Activated T-cell treated with anti-CD3 and anti-CD28 coated beads, Interleukin-2, amount 50 U/mL, for 4 hours (primary cell): ENCODE measurements around the gene BLOC1S5. TPM values are rescaled to one million over a fixed set of nuclear protein-coding genes. Genes with fewer than 3 reads are reported as not detected.
A peak's percentile ranks its signal among the peaks of the same experiment; 100 is the strongest.
"Not testable (repeated sequence)": the region's sequence is repeated elsewhere in the genome, so short reads cannot be mapped to it uniquely, and the experiment has no call there.

ENCODE experiments used
- ATAC-seq, 2 donors: fragments of 200-7000 bp; cut with Tn5 transposase; one replicate each; pipeline ENCODE4 v1.10.0; 2021
- DNase-seq: peaks from one replicate; pipeline ENCODE4 v3.0.0-alpha.2; 2020
- H3K27me3 Mint-ChIP-seq: one replicate; pipeline ENCODE4 v1.8.0; 2021; ENCODE audit warnings: low read depth, mixed read lengths
- H3K36me3 Mint-ChIP-seq: one replicate; pipeline ENCODE4 v1.8.0; 2022; ENCODE audit warnings: mixed read lengths; ENCODE audit not compliant: insufficient read depth
- H3K4me1 Mint-ChIP-seq: one replicate; pipeline ENCODE4 v1.8.0; 2021; ENCODE audit warnings: low read depth, mixed read lengths
- H3K4me3 Mint-ChIP-seq: one replicate; pipeline ENCODE4 v1.8.0; 2021; ENCODE audit warnings: mild to moderate bottlenecking, moderate library complexity, mixed read lengths
- H3K9me3 Mint-ChIP-seq: one replicate; pipeline ENCODE4 v1.8.0; 2021; ENCODE audit warnings: mixed read lengths
- total RNA-seq, 3 donors: library from RNA; stranded (reverse); gene quantifications; one replicate each; pipeline ENCODE4 v1.2.1, GENCODE V29; 2021

The BLOC1S5 gene
- total RNA-seq, 3 donors from 2014 or later, result 11.2 to 15.2 (median 15.0) TPM

GRCh38 chr6:8041913-8042583 is 22.1 kb downstream of the BLOC1S5 start:
- H3K4me3 Mint-ChIP-seq, result no peak overlapping the region
- H3K9me3 Mint-ChIP-seq, result peaks cover 6% of the 10 kb centered on the region
- H3K27me3 Mint-ChIP-seq, result no peaks in the 10 kb centered on the region
- peaks cover 8% of the 10 kb centered on the region for H3K4me1 Mint-ChIP-seq
- ATAC-seq (no peak), DNase-seq (no peak)
- peaks cover 48% of the 10 kb centered on the region for H3K36me3 Mint-ChIP-seq

- not testable (repeated sequence) for H3K9me3 Mint-ChIP-seq, H3K4me3 Mint-ChIP-seq, ATAC-seq, DNase-seq, H3K27me3 Mint-ChIP-seq
- Mint-ChIP-seq H3K4me1 (peaks cover 48% of the 10 kb centered on the region), H3K36me3 (peaks cover 35% of the 10 kb centered on the region)
Observed at GRCh38 chr6:8034107-8034506, 30.1 kb downstream of the BLOC1S5 start.

- Mint-ChIP-seq H3K4me3 (no peak overlapping the region), H3K36me3 (peaks cover 24% of the 10 kb centered on the region), H3K4me1 (peaks cover 42% of the 10 kb centered on the region), H3K9me3 (no peaks in the 10 kb centered on the region), H3K27me3 (no peaks in the 10 kb centered on the region)
- DNase-seq (no peak), ATAC-seq (no peak)
Observed at GRCh38 chr6:8030920-8031319, 33.3 kb downstream of the BLOC1S5 start.

GRCh38 chr6:8029243-8029870 is 34.8 kb downstream of the BLOC1S5 start:
- H3K36me3 Mint-ChIP-seq, result peaks cover 22% of the 10 kb centered on the region
- no peaks in the 10 kb centered on the region for H3K27me3 Mint-ChIP-seq
- no peaks in the 10 kb centered on the region for H3K9me3 Mint-ChIP-seq
- peaks cover 35% of the 10 kb centered on the region for H3K4me1 Mint-ChIP-seq
- DNase-seq (no peak), ATAC-seq (no peak)
- H3K4me3 Mint-ChIP-seq, result no peak overlapping the region

- peaks cover 35% of the 10 kb centered on the region for H3K4me1 Mint-ChIP-seq
Observed at GRCh38 chr6:8027965-8028651, 36.1 kb downstream of the BLOC1S5 start.

GRCh38 chr6:8026800-8027199 is 37.4 kb downstream of the BLOC1S5 start:
- peaks cover 18% of the 10 kb centered on the region for H3K36me3 Mint-ChIP-seq
- H3K4me3 Mint-ChIP-seq, result no peak overlapping the region
- H3K9me3 Mint-ChIP-seq, result no peaks in the 10 kb centered on the region
- no peak for ATAC-seq
- H3K4me1 Mint-ChIP-seq, result peaks cover 27% of the 10 kb centered on the region
- DNase-seq, result no peak
- H3K27me3 Mint-ChIP-seq, result no peaks in the 10 kb centered on the region

More at GRCh38 chr6:8027965-8028651, 36.1 kb downstream of the BLOC1S5 start:
- H3K36me3 Mint-ChIP-seq, result peaks cover 20% of the 10 kb centered on the region
- no peaks in the 10 kb centered on the region for H3K27me3 Mint-ChIP-seq
- no peaks in the 10 kb centered on the region for H3K9me3 Mint-ChIP-seq
- H3K4me3 Mint-ChIP-seq, result no peak overlapping the region
- no peak for ATAC-seq
- no peak for DNase-seq

- H3K4me3 Mint-ChIP-seq, result no peak overlapping the region
- no peak for DNase-seq
- no peaks in the 10 kb centered on the region for H3K27me3 Mint-ChIP-seq
- no peak for ATAC-seq
- peaks cover 16% of the 10 kb centered on the region for H3K4me1 Mint-ChIP-seq
- peaks cover 25% of the 10 kb centered on the region for H3K36me3 Mint-ChIP-seq
- no peaks in the 10 kb centered on the region for H3K9me3 Mint-ChIP-seq
Observed at GRCh38 chr6:8025191-8025590, 39.0 kb downstream of the BLOC1S5 start.

- DNase-seq, result no peak
- Mint-ChIP-seq H3K27me3 (no peaks in the 10 kb centered on the region), H3K9me3 (no peaks in the 10 kb centered on the region), H3K4me3 (no peak overlapping the region), H3K4me1 (peaks cover 4% of the 10 kb centered on the region), H3K36me3 (peaks cover 27% of the 10 kb centered on the region)
- no peak for ATAC-seq
Observed at GRCh38 chr6:8023638-8024037, 40.6 kb downstream of the BLOC1S5 start.

- Mint-ChIP-seq H3K4me3 (no peak overlapping the region), H3K36me3 (peaks cover 33% of the 10 kb centered on the region), H3K9me3 (no peaks in the 10 kb centered on the region), H3K4me1 (no peaks in the 10 kb centered on the region), H3K27me3 (no peaks in the 10 kb centered on the region)
- DNase-seq (no peak), ATAC-seq (no peak)
Observed at GRCh38 chr6:8020083-8020482, 44.1 kb downstream of the BLOC1S5 start.

- DNase-seq, result no peak
Observed at GRCh38 chr6:8017705-8018104, 46.5 kb downstream of the BLOC1S5 start.

GRCh38 chr6:8017276-8017701 is 46.9 kb downstream of the BLOC1S5 start:
- Mint-ChIP-seq H3K4me1 (no peaks in the 10 kb centered on the region), H3K27me3 (no peaks in the 10 kb centered on the region), H3K4me3 (no peak overlapping the region), H3K36me3 (peaks cover 36% of the 10 kb centered on the region), H3K9me3 (no peaks in the 10 kb centered on the region)
- no peak for DNase-seq
- peak; percentile 55 to 66 for ATAC-seq

More at GRCh38 chr6:8017705-8018104, 46.5 kb downstream of the BLOC1S5 start:
- no peaks in the 10 kb centered on the region for H3K9me3 Mint-ChIP-seq
- no peaks in the 10 kb centered on the region for H3K4me1 Mint-ChIP-seq
- H3K36me3 Mint-ChIP-seq, result peaks cover 36% of the 10 kb centered on the region
- no peak for ATAC-seq
- no peak overlapping the region for H3K4me3 Mint-ChIP-seq
- H3K27me3 Mint-ChIP-seq, result no peaks in the 10 kb centered on the region

- Mint-ChIP-seq H3K27me3 (no peaks in the 10 kb centered on the region), H3K9me3 (no peaks in the 10 kb centered on the region), H3K4me1 (no peaks in the 10 kb centered on the region), H3K36me3 (peaks cover 27% of the 10 kb centered on the region), H3K4me3 (no peak overlapping the region)
- no peak for DNase-seq
- no peak for ATAC-seq
Observed at GRCh38 chr6:8014947-8015346, 49.2 kb downstream of the BLOC1S5 start.

GRCh38 chr6:8013763-8014162 is 50.4 kb downstream of the BLOC1S5 start:
- DNase-seq, result no peak
- Mint-ChIP-seq H3K4me1 (no peaks in the 10 kb centered on the region), H3K27me3 (no peaks in the 10 kb centered on the region), H3K9me3 (no peaks in the 10 kb centered on the region), H3K4me3 (no peak overlapping the region), H3K36me3 (peaks cover 25% of the 10 kb centered on the region)
- ATAC-seq, result no peak

GRCh38 chr6:8006208-8006607 is 58.0 kb downstream of the BLOC1S5 start:
- no peaks in the 10 kb centered on the region for H3K27me3 Mint-ChIP-seq
- no peaks in the 10 kb centered on the region for H3K9me3 Mint-ChIP-seq
- no peak overlapping the region for H3K4me3 Mint-ChIP-seq
- no peak for DNase-seq
- H3K36me3 Mint-ChIP-seq, result peaks cover 2% of the 10 kb centered on the region
- ATAC-seq, result no peak
- H3K4me1 Mint-ChIP-seq, result peaks cover 4% of the 10 kb centered on the region

GRCh38 chr6:8005136-8005535 is 59.1 kb downstream of the BLOC1S5 start:
- H3K9me3 Mint-ChIP-seq, result no peaks in the 10 kb centered on the region
- DNase-seq, result no peak
- H3K4me1 Mint-ChIP-seq, result peaks cover 4% of the 10 kb centered on the region
- peaks cover 4% of the 10 kb centered on the region for H3K36me3 Mint-ChIP-seq
- no peak for ATAC-seq
- no peaks in the 10 kb centered on the region for H3K27me3 Mint-ChIP-seq
- no peak overlapping the region for H3K4me3 Mint-ChIP-seq
